Vagina (tissue), 2 donors: ENCODE measurements around the gene KRTAP4-6.
"Not testable (repeated sequence)": the region's sequence is repeated elsewhere in the genome, so short reads cannot be mapped to it uniquely, and the experiment has no call there.

ENCODE experiments used
- POLR2A ChIP-seq, 2 donors: fragments of 450-650 bp; IDR thresholded peaks; one replicate each; pipeline ENCODE4 v1.6.1; 2017; ENCODE audit warnings: antibody characterized with exemption in 2 of 2, mild to moderate bottlenecking in 2 of 2, moderate library complexity in 2 of 2
- TF ChIP-seq, protein P1 (sequence below), 3 experiments: fragments of 450-650 bp in 2 of 3; fragments of 200-600 bp in 1 of 3; sonication (generic) in 1 of 3; IDR thresholded peaks; one replicate each; pipeline ENCODE4 v1.5.1; 2017 to 2019; ENCODE audit warnings: antibody characterized with exemption in 3 of 3, mild to moderate bottlenecking in 2 of 3, moderate library complexity in 2 of 3

DNA sequence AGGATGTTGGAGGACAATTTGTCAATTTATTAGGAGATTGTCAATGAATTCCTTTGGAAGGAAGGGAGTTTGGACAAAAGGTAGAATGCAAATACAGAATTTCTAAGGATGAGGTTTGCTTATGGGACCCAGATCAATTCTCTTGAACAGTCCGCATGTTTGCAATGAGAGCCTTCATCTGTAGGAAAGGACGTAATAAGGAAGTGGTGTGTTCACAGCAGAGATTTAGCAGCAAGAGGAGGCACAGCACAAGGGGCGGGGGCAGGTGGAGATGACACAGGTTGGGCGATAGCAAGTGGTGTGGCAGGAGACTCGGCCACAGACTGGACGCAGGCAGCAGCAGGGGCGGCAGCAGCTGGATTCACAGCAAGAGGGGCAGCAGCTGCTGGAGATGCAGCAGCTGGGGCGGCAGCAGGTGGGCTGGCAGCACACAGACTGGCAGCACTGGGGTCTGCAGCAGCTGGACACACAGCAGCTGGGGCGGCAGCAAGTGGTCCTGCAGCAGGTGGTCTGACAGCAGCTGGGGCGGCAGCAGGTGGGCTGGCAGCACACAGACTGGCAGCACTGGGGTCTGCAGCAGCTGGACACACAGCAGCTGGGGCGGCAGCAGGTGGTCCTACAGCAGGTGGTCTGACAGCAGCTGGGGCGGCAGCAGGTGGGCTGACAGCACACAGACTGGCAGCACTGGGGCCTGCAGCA lies 16.9 kb downstream of the KRTAP4-6 start:
- TF ChIP-seq, protein P1, sequence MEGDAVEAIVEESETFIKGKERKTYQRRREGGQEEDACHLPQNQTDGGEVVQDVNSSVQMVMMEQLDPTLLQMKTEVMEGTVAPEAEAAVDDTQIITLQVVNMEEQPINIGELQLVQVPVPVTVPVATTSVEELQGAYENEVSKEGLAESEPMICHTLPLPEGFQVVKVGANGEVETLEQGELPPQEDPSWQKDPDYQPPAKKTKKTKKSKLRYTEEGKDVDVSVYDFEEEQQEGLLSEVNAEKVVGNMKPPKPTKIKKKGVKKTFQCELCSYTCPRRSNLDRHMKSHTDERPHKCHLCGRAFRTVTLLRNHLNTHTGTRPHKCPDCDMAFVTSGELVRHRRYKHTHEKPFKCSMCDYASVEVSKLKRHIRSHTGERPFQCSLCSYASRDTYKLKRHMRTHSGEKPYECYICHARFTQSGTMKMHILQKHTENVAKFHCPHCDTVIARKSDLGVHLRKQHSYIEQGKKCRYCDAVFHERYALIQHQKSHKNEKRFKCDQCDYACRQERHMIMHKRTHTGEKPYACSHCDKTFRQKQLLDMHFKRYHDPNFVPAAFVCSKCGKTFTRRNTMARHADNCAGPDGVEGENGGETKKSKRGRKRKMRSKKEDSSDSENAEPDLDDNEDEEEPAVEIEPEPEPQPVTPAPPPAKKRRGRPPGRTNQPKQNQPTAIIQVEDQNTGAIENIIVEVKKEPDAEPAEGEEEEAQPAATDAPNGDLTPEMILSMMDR (IDR thresholded peaks at IDR 0.05): not testable (repeated sequence)
- not testable (repeated sequence) for TF ChIP-seq POLR2A (IDR thresholded peaks at IDR 0.05)
